Measurements from ENCODE around the gene CD36.

DNA sequence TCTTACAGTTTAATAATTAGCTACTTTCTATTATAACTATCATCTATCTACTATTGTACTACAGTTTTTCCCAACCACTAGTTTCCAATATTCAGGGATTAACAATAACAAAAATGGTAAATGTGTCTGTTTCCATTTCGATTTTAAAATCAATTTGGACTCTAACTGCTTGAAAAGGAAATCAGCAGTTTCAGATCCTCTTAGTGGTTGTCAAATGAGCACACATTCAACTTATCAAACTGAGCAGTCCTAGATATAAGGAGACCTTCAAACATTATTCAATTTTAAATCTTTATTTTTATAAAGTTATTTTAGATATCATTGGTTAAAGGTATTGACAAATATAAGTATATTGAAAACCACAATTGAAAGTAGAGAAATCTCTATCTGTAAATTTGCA is 46.8 kb upstream of the CD36 start:
- TF ChIP-seq GATA2 (IDR thresholded peaks at IDR 0.05; ENCODE audit: low read depth, low read length) (no peak), GATA3 (IDR thresholded peaks at IDR 0.05; ENCODE audit: low read depth, low read length) (no peak)
